Right lobe of liver (tissue), 6 donors: ENCODE data around the gene SDHAF2. TPM values are rescaled to one million over a fixed set of nuclear protein-coding genes. Genes with fewer than 3 reads are reported as not detected.
"Not testable (repeated sequence)": the region's sequence is repeated elsewhere in the genome, so short reads cannot be mapped to it uniquely, and the experiment has no call there.

Experiments
- ATAC-seq, 4 donors: fragments of 200-7000 bp; cut with Tn5 transposase; one replicate each; pipeline ENCODE4 v1.9.1; 2020; ENCODE audit warnings: mild to moderate bottlenecking in 4 of 4, moderate library complexity in 4 of 4
- DNase-seq, 3 donors: peaks; one replicate each; pipeline ENCODE4 v3.0.0-alpha.2; 2020
- H3K27ac ChIP-seq, 3 donors: fragments of 200-600 bp; one replicate each; pipeline ENCODE4 v1.8.0; 2022
- H3K27me3 ChIP-seq, 2 donors: fragments of 200-600 bp; one replicate each; pipeline ENCODE4 v1.8.0; 2022
- H3K36me3 ChIP-seq, 4 donors: fragments of 200-600 bp; sonication (generic) in 1 of 4; one replicate each; pipeline versions ENCODE4 v1.5.1 to v1.8.0; 2017 to 2022; ENCODE audit warnings: control low read depth in 1 of 4
- H3K4me1 ChIP-seq, 4 donors: fragments of 200-600 bp; sonication (generic) in 1 of 4; one replicate each; pipeline versions ENCODE4 v1.5.1 to v1.8.0; 2017 to 2022; ENCODE audit warnings: control low read depth in 1 of 4
- H3K4me3 ChIP-seq, 3 donors: fragments of 200-600 bp; one replicate each; pipeline ENCODE4 v1.8.0; 2022
- H3K9me3 ChIP-seq, 4 donors: fragments of 200-600 bp; sonication (generic) in 1 of 4; one replicate each; pipeline versions ENCODE4 v1.5.1 to v1.8.0; 2017 to 2022; ENCODE audit warnings: control low read depth in 1 of 4
- POLR2A ChIP-seq: fragments of 450-650 bp; IDR thresholded peaks from one replicate; pipeline ENCODE4 v1.6.1; 2017; ENCODE audit warnings: antibody characterized with exemption, mild to moderate bottlenecking
- WGBS: methylation state at CpG from one replicate; pipeline ENCODE4 v1.1.6; 2018; ENCODE audit warnings: low coverage, low lambda C conversion rate; ENCODE audit not compliant: insufficient coverage; ENCODE audit errors: missing lambda C conversion rate; 5-methylcytosine and 5-hydroxymethylcytosine counted together
- intact Hi-C, 2 donors: fragments of 100-400 bp; cut with DNase I; formaldehyde crosslinking; loops; one replicate each; pipeline versions ENCODE4 v1.11.2 to v1.14.1; 2022
- total RNA-seq, 6 experiments: library from RNA; depleted of rRNA in 2 of 6; stranded (reverse); fragments of >200 nt in 2 of 6; fragmentation: NEBNext Ultra II Directional in 3 of 6; extraction: Animal tissue kit (Norgen Biotek cat#: 25700) in 3 of 6; gene quantifications; one replicate each; pipeline versions ENCODE4 v1.1.0 to v1.2.4, GENCODE V29; 2016 to 2023
- TF ChIP-seq, protein P1 (sequence below), 4 donors: fragments of 200-600 bp in 3 of 4; fragments of 450-650 bp in 1 of 4; IDR thresholded peaks; one replicate each; pipeline versions ENCODE4 v1.5.1 to v1.8.0; 2016 to 2022; ENCODE audit warnings: antibody characterized with exemption in 4 of 4, mild to moderate bottlenecking in 2 of 4
- donor health status: DM: no; HTN: yes; CAD: no.
- donor health status: DM: no; HTN: no; CAD: no.
- donor health status: DM: no; HTN: no; CAD: no.
- donor health status: DM: no; HTN: yes; CAD: no.
- donor health status: DM: no; HTN: yes; CAD: no.

The SDHAF2 gene
- total RNA-seq, 6 experiments from 2014 or later = 17.7 to 62.5 (median 23.3) TPM

DNA sequence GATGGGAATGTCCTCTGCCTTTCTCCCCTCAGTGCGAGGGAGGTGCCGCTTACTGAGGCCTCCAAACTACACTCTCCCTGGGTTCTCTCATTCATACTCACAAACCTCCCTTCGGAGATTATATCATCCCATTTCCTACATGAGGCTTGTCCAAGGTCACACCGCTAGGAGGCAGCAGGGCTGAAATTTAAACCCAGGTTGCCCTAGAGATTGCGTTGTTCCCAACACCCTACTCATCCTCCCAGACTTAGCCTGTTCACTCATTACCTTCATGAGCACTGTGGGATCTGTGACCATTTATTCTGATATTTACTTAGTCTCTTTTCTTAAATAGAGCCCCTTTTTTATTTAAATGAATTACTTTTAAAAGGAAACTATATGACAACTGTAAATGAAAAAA is 31.1 kb downstream of the SDHAF2 start:
- no peak for DNase-seq
- TF ChIP-seq, protein P1, sequence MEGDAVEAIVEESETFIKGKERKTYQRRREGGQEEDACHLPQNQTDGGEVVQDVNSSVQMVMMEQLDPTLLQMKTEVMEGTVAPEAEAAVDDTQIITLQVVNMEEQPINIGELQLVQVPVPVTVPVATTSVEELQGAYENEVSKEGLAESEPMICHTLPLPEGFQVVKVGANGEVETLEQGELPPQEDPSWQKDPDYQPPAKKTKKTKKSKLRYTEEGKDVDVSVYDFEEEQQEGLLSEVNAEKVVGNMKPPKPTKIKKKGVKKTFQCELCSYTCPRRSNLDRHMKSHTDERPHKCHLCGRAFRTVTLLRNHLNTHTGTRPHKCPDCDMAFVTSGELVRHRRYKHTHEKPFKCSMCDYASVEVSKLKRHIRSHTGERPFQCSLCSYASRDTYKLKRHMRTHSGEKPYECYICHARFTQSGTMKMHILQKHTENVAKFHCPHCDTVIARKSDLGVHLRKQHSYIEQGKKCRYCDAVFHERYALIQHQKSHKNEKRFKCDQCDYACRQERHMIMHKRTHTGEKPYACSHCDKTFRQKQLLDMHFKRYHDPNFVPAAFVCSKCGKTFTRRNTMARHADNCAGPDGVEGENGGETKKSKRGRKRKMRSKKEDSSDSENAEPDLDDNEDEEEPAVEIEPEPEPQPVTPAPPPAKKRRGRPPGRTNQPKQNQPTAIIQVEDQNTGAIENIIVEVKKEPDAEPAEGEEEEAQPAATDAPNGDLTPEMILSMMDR (IDR thresholded peaks at IDR 0.05) = peak in 2 of 4 donors; percentile 6 to 10
- no peak for TF ChIP-seq POLR2A
- intact Hi-C loops = no loop called here
- Histone ChIP-seq H3K36me3 (no peaks in the 10 kb centered on the region), H3K9me3 (no peaks in the 10 kb centered on the region), H3K4me3 (no peak overlapping the region), H3K4me1 (no peaks in the 10 kb centered on the region), H3K27me3 (no peaks in the 10 kb centered on the region), H3K27ac (no peak overlapping the region)
- 65% methylated on average over 5 of the region's 5 CpGs for WGBS
- peak; percentile 29 to 48 (median 44) for ATAC-seq

GRCh38 chr11:61467602-61468001 is 37.7 kb downstream of the SDHAF2 start:
- intact Hi-C loops, DNase-seq, H3K27ac ChIP-seq, H3K27me3 ChIP-seq, ATAC-seq, H3K36me3 ChIP-seq, H3K9me3 ChIP-seq, H3K4me3 ChIP-seq, H3K4me1 ChIP-seq: not testable (repeated sequence)
- 63% methylated on average over 3 of the region's 6 CpGs for WGBS

DNA sequence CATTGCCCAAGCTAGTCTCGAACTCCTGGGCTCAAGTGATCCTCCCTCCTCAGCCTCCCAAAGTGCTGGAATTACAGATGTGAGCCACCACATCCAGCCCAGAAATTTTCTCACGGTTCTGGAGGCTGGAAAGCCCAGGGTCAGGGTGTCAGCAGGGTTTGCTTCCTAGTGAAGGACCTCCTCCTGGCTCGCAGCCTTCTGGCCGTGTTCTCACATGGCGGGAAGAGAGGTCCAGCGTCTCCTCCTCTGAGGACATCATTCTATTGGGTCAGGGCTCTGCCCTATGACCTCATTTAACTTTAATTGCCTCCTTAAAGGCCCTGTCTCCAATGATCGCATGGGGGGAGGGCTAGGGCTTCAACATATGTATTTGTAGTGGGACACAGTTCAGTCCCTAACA is 38.1 kb downstream of the SDHAF2 start:
- Histone ChIP-seq H3K27me3 (no peaks in the 10 kb centered on the region), H3K27ac (no peak overlapping the region), H3K9me3 (no peaks in the 10 kb centered on the region), H3K36me3 (no peaks in the 10 kb centered on the region), H3K4me1 (no peaks in the 10 kb centered on the region), H3K4me3 (no peak overlapping the region)
- WGBS = 57% methylated on average over 3 of the region's 7 CpGs
- DNase-seq = no peak
- ATAC-seq = peak in 1 of 4 donors; percentile 15
- TF ChIP-seq, protein P1 (IDR thresholded peaks at IDR 0.05) = no peak
- no peak for TF ChIP-seq POLR2A
- intact Hi-C loops = no loop called here

- intact Hi-C loops = loop anchor here in 1 of 2 donors (5.0 kb wide), 1 partner anchor 155 kb away; no protein-coding TSS in a partner anchor
- Histone ChIP-seq H3K4me1 (peaks cover 0 to under 1% (median 0%) of the 10 kb centered on the region in 4 donors), H3K27ac (no peak overlapping the region), H3K27me3 (no peaks in the 10 kb centered on the region), H3K36me3 (no peaks in the 10 kb centered on the region), H3K4me3 (no peak overlapping the region), H3K9me3 (no peaks in the 10 kb centered on the region)
- DNase-seq = no peak
- TF ChIP-seq POLR2A = no peak
- TF ChIP-seq, protein P1 (IDR thresholded peaks at IDR 0.05) = no peak
- WGBS = 67% methylated on average over 5 of the region's 5 CpGs
- ATAC-seq = peak in 1 of 4 donors; percentile 31
Observed at GRCh38 chr11:61472282-61472681, 42.4 kb downstream of the SDHAF2 start.

GRCh38 chr11:61472868-61473267 is 42.9 kb downstream of the SDHAF2 start:
- H3K36me3 ChIP-seq = no peaks in the 10 kb centered on the region
- DNase-seq = no peak
- H3K27ac ChIP-seq = no peak overlapping the region
- H3K27me3 ChIP-seq = no peaks in the 10 kb centered on the region
- H3K4me3 ChIP-seq = no peak overlapping the region
- intact Hi-C loops = loop anchor here in 1 of 2 donors (5.0 kb wide), 1 partner anchor 154 kb away; no protein-coding TSS in a partner anchor
- 73% methylated on average over 5 of the region's 5 CpGs for WGBS
- peaks cover 0 to 3% (median 0%) of the 10 kb centered on the region in 4 donors for H3K4me1 ChIP-seq
- ATAC-seq = no peak
- H3K9me3 ChIP-seq = no peaks in the 10 kb centered on the region
- no peak for TF ChIP-seq POLR2A
- TF ChIP-seq, protein P1 (IDR thresholded peaks at IDR 0.05) = no peak
